OCI-LY7 (cell line): ENCODE measurements around the gene NFATC1. TPM values are rescaled to one million over a fixed set of nuclear protein-coding genes. Genes with fewer than 3 reads are reported as not detected.

ENCODE experiments used
- BruUV-seq: library from RNA; stranded (reverse); fragments of 400-500 nt; replicated peaks from 2 replicates; lab custom pipeline; 2021; lab: Mats Ljungman, UMichigan
- CTCF ChIA-PET: fragments of 300-600 bp; sonication (Branson Sonifier 250); formaldehyde crosslinking; loops from one replicate; lab custom pipeline; 2022; ENCODE audit warnings: antibody characterized with exemption; ENCODE audit not compliant: unreplicated experiment; lab: Charles Lee
- POLR2A ChIA-PET: fragments of 300-600 bp; sonication (Branson Sonifier 250); formaldehyde crosslinking; loops from one replicate; lab custom pipeline; 2022; ENCODE audit warnings: antibody characterized with exemption; lab: Charles Lee
- DNase-seq: peaks from one replicate; pipeline ENCODE4 v3.0.0-alpha.2; 2015; ENCODE audit warnings: low spot score
- H2AFZ ChIP-seq: fragments of 200-600 bp; sonication (generic), shearing (Covaris generic); 2 replicates; pipeline ENCODE4 v1.6.1; 2014; ENCODE audit warnings: mild to moderate bottlenecking, antibody characterized with exemption, low read length, moderate library complexity
- H3K27ac ChIP-seq: fragments of 200-600 bp; sonication (generic); 2 replicates; pipeline ENCODE4 v1.5.1; 2014; ENCODE audit warnings: mixed run types, low read depth, mild to moderate bottlenecking, moderate library complexity, low read length, inconsistent platforms; ENCODE audit not compliant: poor library complexity, severe bottlenecking
- H3K36me3 ChIP-seq: fragments of 200-600 bp; sonication (generic); 2 replicates; pipeline ENCODE4 v1.6.1; 2014; ENCODE audit warnings: mild to moderate bottlenecking, antibody characterized with exemption, low read length, moderate library complexity, mixed read lengths; ENCODE audit not compliant: insufficient read depth
- H3K4me1 ChIP-seq: fragments of 200-600 bp; sonication (generic); 2 replicates; pipeline ENCODE4 v1.5.1; 2014; ENCODE audit warnings: mild to moderate bottlenecking, low read length; ENCODE audit not compliant: insufficient read depth, poor library complexity, severe bottlenecking
- H3K4me2 ChIP-seq: fragments of 200-600 bp; sonication (generic); 2 replicates; pipeline ENCODE4 v1.6.1; 2014; ENCODE audit warnings: mild to moderate bottlenecking, low read length
- H3K4me3 ChIP-seq: fragments of 200-600 bp; sonication (generic); 2 replicates; pipeline ENCODE4 v1.5.1; 2014; ENCODE audit warnings: mild to moderate bottlenecking, low read depth, low read length; ENCODE audit not compliant: poor library complexity, severe bottlenecking
- H3K79me2 ChIP-seq: fragments of 200-600 bp; sonication (generic); 2 replicates; pipeline ENCODE4 v1.6.1; 2016; ENCODE audit warnings: low read depth, mild to moderate bottlenecking, low read length, moderate library complexity, mixed read lengths; ENCODE audit not compliant: insufficient read depth
- H3K9me2 ChIP-seq: fragments of 200-600 bp; sonication (generic); 2 replicates; pipeline ENCODE4 v1.6.1; 2016; ENCODE audit warnings: mild to moderate bottlenecking, low read length, mixed read lengths; ENCODE audit not compliant: insufficient read depth
- H3K9me3 ChIP-seq: fragments of 200-600 bp; sonication (generic); 2 replicates; pipeline ENCODE4 v1.6.1; 2014; ENCODE audit warnings: mild to moderate bottlenecking, mixed run types, low read length, mixed read lengths
- H4K20me1 ChIP-seq: fragments of 200-600 bp; sonication (generic); 2 replicates; pipeline ENCODE4 v1.6.1; 2014; ENCODE audit warnings: mild to moderate bottlenecking, antibody characterized with exemption, low read length, moderate library complexity, mixed read lengths; ENCODE audit not compliant: insufficient read depth
- EZH2phosphoT487 ChIP-seq: fragments of 200-600 bp; sonication (generic); IDR thresholded peaks from 2 replicates; pipeline ENCODE4 v1.6.1; 2018; ENCODE audit warnings: low read depth, borderline replicate concordance, mild to moderate bottlenecking, mixed run types, antibody characterized with exemption, low read length, moderate library complexity, mixed read lengths
- intact Hi-C: fragments of 100-400 bp; cut with micrococcal nuclease; formaldehyde crosslinking; loops from one replicate; pipeline ENCODE4 v1.10.0; 2022; ENCODE audit not compliant: unreplicated experiment
- total RNA-seq, 2 experiments: library from RNA; depleted of rRNA in 1 of 2; stranded (reverse); fragments of >200 nt in 1 of 2; shearing (Covaris generic) in 1 of 2; gene quantifications; 2 replicates each; pipeline ENCODE4 v1.2.3, GENCODE V29; 2014 to 2022
- TF ChIP-seq, protein P1 (sequence below): fragments of 200-600 bp; sonication (generic); conservative IDR thresholded peaks from 2 replicates; pipeline ENCODE4 v1.5.1; 2014; ENCODE audit warnings: mild to moderate bottlenecking, antibody characterized with exemption, low read length, moderate library complexity, mixed read lengths

NFATC1 gene
- total RNA-seq, 2 experiments from 2014 or later: 23.6 to 50.4 TPM

DNA sequence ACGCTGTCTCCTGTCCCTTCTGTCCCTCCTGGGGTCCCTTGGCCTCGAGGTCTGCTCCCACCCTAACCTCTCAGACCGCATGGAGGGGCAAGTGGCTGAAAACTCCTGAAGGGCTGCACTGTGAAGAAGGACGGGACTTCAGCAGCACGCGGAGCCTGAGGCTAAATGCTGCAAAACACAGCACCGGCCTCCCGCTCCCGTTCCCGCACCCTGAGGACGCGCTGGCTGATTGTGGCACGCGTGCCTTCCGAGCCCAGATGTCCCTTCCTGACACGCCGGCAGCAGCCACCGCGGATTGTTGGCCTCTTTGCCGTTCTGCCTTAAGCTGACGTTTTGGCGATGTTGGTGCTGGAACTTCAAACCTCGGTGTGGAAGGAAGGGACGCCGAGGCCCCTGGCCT is 158.0 kb downstream of the NFATC1 start:
- Histone ChIP-seq H2AFZ (no peak overlapping the region), H3K36me3 (no peaks in the 10 kb centered on the region), H3K9me3 (no peaks in the 10 kb centered on the region), H3K9me2 (no peaks in the 10 kb centered on the region), H3K79me2 (no peaks in the 10 kb centered on the region), H4K20me1 (no peaks in the 10 kb centered on the region), H3K27ac (no peak overlapping the region), H3K4me2 (no peak overlapping the region), H3K4me3 (no peak overlapping the region), H3K4me1 (no peaks in the 10 kb centered on the region)
- no peak for DNase-seq
- CTCF ChIA-PET: no interaction called here
- no TSS peak for BruUV-seq
- TF ChIP-seq EZH2phosphoT487: no peak
- TF ChIP-seq, protein P1, sequence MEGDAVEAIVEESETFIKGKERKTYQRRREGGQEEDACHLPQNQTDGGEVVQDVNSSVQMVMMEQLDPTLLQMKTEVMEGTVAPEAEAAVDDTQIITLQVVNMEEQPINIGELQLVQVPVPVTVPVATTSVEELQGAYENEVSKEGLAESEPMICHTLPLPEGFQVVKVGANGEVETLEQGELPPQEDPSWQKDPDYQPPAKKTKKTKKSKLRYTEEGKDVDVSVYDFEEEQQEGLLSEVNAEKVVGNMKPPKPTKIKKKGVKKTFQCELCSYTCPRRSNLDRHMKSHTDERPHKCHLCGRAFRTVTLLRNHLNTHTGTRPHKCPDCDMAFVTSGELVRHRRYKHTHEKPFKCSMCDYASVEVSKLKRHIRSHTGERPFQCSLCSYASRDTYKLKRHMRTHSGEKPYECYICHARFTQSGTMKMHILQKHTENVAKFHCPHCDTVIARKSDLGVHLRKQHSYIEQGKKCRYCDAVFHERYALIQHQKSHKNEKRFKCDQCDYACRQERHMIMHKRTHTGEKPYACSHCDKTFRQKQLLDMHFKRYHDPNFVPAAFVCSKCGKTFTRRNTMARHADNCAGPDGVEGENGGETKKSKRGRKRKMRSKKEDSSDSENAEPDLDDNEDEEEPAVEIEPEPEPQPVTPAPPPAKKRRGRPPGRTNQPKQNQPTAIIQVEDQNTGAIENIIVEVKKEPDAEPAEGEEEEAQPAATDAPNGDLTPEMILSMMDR: no peak
- POLR2A ChIA-PET: no interaction called here
- intact Hi-C loops: no loop called here

DNA sequence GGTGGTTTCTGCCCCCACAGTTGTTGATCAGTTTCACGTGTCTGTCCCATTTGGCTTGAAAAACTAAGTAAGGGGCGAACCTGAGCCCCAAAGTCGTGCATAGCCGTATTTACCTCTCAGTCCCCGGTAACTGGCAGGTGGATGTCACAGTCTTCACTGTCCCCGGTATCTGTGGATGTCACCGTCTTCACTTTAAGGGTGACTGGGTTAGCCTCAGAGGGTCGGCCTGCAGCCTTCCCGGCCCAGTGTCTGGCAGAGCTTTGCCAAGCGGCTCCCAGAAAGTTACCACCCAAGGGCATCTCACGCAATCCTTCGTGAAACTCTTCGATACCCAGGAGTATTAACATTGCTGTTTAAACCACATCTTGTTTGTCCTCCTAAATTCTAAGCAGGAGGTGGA is 158.6 kb downstream of the NFATC1 start:
- Histone ChIP-seq H3K27ac (no peak overlapping the region), H3K79me2 (no peaks in the 10 kb centered on the region), H3K36me3 (no peaks in the 10 kb centered on the region), H3K4me3 (no peak overlapping the region), H2AFZ (no peak overlapping the region), H3K4me1 (no peaks in the 10 kb centered on the region), H3K9me2 (no peaks in the 10 kb centered on the region), H3K4me2 (no peak overlapping the region), H3K9me3 (no peaks in the 10 kb centered on the region), H4K20me1 (no peaks in the 10 kb centered on the region)
- intact Hi-C loops: no loop called here
- POLR2A ChIA-PET: no interaction called here
- TF ChIP-seq, protein P1: no peak
- no peak for TF ChIP-seq EZH2phosphoT487
- DNase-seq: no peak
- no TSS peak for BruUV-seq
- CTCF ChIA-PET: no interaction called here

DNA sequence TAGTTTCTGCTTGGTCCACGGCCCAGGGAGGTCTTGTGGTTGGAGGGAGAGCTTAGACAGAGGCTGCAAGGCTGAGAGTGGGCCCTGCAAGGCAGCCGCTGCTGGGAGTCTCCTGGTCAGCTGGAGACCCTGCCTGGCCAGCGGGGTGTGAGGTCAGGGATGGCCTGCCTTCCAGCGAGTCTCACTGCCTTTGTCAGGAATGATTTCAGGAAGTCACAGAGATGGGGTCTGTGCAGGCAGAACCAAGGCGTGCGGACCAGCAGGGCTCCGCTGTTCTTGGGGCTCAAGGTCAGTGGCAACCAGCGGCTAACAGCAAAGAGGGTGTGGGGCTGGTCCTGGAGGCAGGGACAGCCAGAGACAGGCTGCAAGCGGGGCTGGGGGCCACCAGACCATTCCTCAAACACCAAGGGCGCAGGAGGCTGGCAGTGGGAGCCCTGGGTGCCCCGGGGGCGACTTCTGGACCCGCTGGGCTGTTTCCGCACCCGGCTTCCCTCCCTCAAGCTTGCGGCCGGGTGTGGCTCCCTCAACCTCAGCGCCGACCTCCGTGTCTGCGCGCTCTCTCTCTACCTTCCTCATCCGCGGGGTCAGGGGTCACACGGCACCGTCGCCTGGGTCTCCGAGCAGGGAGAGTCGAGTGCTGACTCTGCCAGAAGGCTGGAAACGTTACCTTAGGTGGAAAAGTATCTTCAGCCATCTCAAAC is 159.4 kb downstream of the NFATC1 start:
- Histone ChIP-seq H2AFZ (no peak overlapping the region), H3K9me3 (no peaks in the 10 kb centered on the region), H3K27ac (no peak overlapping the region), H3K79me2 (no peaks in the 10 kb centered on the region), H3K9me2 (no peaks in the 10 kb centered on the region), H4K20me1 (no peaks in the 10 kb centered on the region), H3K4me2 (no peak overlapping the region), H3K4me3 (no peak overlapping the region), H3K4me1 (no peaks in the 10 kb centered on the region), H3K36me3 (no peaks in the 10 kb centered on the region)
- no peak for DNase-seq
- POLR2A ChIA-PET: no interaction called here
- intact Hi-C loops: no loop called here
- CTCF ChIA-PET: interaction anchor here (0.6 kb wide), 1 partner anchor 35 kb away, joined by 12 read pairs; no protein-coding TSS in a partner anchor
- BruUV-seq: no TSS peak
- TF ChIP-seq EZH2phosphoT487: no peak
- TF ChIP-seq, protein P1: no peak
